SK-N-SH (cell line): Measurements from ENCODE around the gene FOXA1. TPM values are rescaled to one million over a fixed set of nuclear protein-coding genes. Genes with fewer than 3 reads are reported as not detected.

Experiments
- CTCF ChIA-PET: fragments of 300-600, 350-600 bp; formaldehyde crosslinking; extraction: SDS; loops from one replicate; lab custom pipeline; 2021; lab: Yijun Ruan, JAX
- POLR2A ChIA-PET: fragments of 350-600 bp; sonication (Branson Sonifier 250); formaldehyde crosslinking; extraction: SDS; loops from one replicate; lab custom pipeline; 2020; ENCODE audit warnings: antibody characterized with exemption, inconsistent platforms; lab: Yijun Ruan, JAX
- DNase-seq: peaks from one replicate; pipeline ENCODE4 v3.0.0; 2012
- H2AFZ ChIP-seq: fragments of 200-600 bp; sonication (generic); 2 replicates; pipeline ENCODE4 v1.8.1; 2016; ENCODE audit warnings: antibody characterized with exemption, mild to moderate bottlenecking, low read depth
- H3F3A ChIP-seq: fragments of 200-600 bp; sonication (generic); replicated peaks from 2 replicates; pipeline ENCODE3; 2016; ENCODE audit warnings: antibody characterized with exemption, mild to moderate bottlenecking; ENCODE audit not compliant: insufficient read depth
- H3K27ac ChIP-seq, 2 experiments: fragments of 200-500 bp in 1 of 2; fragments of 200-600 bp in 1 of 2; sonication (Bioruptor generic) in 1 of 2; sonication (generic), shearing (Covaris generic) in 1 of 2; 2 replicates each; pipeline versions ENCODE4 v1.5.1 to v1.6.1; 2014 to 2016; ENCODE audit warnings: low read depth in 2 of 2, inconsistent platforms in 1 of 2, low read length in 1 of 2, mild to moderate bottlenecking in 1 of 2, mixed read lengths in 1 of 2
- H3K27me3 ChIP-seq: fragments of 200-600 bp; sonication (generic), shearing (Covaris generic); 2 replicates; pipeline ENCODE4 v1.6.1; 2016; ENCODE audit warnings: mixed run types; ENCODE audit not compliant: insufficient read depth
- H3K36me3 ChIP-seq, 2 experiments: fragments of 200-500 bp in 1 of 2; fragments of 200-600 bp in 1 of 2; sonication (Bioruptor generic) in 1 of 2; sonication (generic) in 1 of 2; replicated peaks in 1 of 2; 2 replicates each; pipeline versions ENCODE3 to v1.5.1; 2014 to 2016; ENCODE audit warnings: low read length in 1 of 2, mild to moderate bottlenecking in 1 of 2; ENCODE audit not compliant: insufficient read depth in 2 of 2, control insufficient read depth in 1 of 2
- H3K4me1 ChIP-seq, 2 experiments: fragments of 200-500 bp in 1 of 2; fragments of 200-600 bp in 1 of 2; sonication (Bioruptor generic) in 1 of 2; sonication (generic), shearing (Covaris generic) in 1 of 2; 2 replicates each; pipeline versions ENCODE4 v1.5.1 to v1.6.1; 2014 to 2016; ENCODE audit warnings: low read depth in 1 of 2, low read length in 1 of 2, mixed run types in 1 of 2; ENCODE audit not compliant: insufficient read depth in 2 of 2, control insufficient read depth in 1 of 2
- H3K4me2 ChIP-seq: fragments of 200-600 bp; sonication (generic), shearing (Covaris generic); 2 replicates; pipeline ENCODE4 v1.6.1; 2017; ENCODE audit warnings: mixed run types
- H3K4me3 ChIP-seq, 2 experiments: fragments of 200-500 bp in 1 of 2; fragments of 200-600 bp in 1 of 2; sonication (Bioruptor generic) in 1 of 2; sonication (generic), shearing (Covaris generic) in 1 of 2; 2 replicates each; pipeline versions ENCODE4 v1.5.1 to v1.8.1; 2014 to 2016; ENCODE audit warnings: low read depth in 2 of 2, inconsistent platforms in 1 of 2, low read length in 1 of 2, mild to moderate bottlenecking in 1 of 2, mixed read lengths in 1 of 2, moderate library complexity in 1 of 2
- H3K79me2 ChIP-seq: fragments of 200-600 bp; sonication (generic); 2 replicates; pipeline ENCODE4 v1.8.1; 2017; ENCODE audit warnings: mild to moderate bottlenecking; ENCODE audit not compliant: insufficient read depth
- H3K9ac ChIP-seq: fragments of 200-600 bp; sonication (generic); 2 replicates; pipeline ENCODE4 v1.6.1; 2017; ENCODE audit warnings: mixed run types
- H3K9me2 ChIP-seq: fragments of 200-600 bp; sonication (generic); 2 replicates; pipeline ENCODE4 v1.6.1; 2017; ENCODE audit warnings: mixed run types
- H3K9me3 ChIP-seq: fragments of 200-600 bp; sonication (generic); 2 replicates; pipeline ENCODE4 v1.6.1; 2017; ENCODE audit warnings: mixed run types, mild to moderate bottlenecking, moderate library complexity
- H4K20me1 ChIP-seq: fragments of 200-600 bp; sonication (generic); 2 replicates; pipeline ENCODE4 v1.6.1; 2017; ENCODE audit warnings: mild to moderate bottlenecking, mixed run types; ENCODE audit not compliant: insufficient read depth
- CHD2 ChIP-seq: fragments of 150-350 bp; IDR thresholded peaks from 2 replicates; pipeline ENCODE4 v1.6.1; 2018; ENCODE audit warnings: low read length; ENCODE audit not compliant: partially characterized antibody
- EZH2phosphoT487 ChIP-seq: fragments of 200-600 bp; sonication (generic); IDR thresholded peaks from 2 replicates; pipeline ENCODE4 v1.6.1; 2017; ENCODE audit warnings: low read depth, mixed run types, mild to moderate bottlenecking, antibody characterized with exemption, moderate library complexity, borderline replicate concordance
- FOXJ3 ChIP-seq: sonication (generic); formaldehyde crosslinking; IDR thresholded peaks from 2 replicates; pipeline ENCODE4 v1.5.1; 2020; ENCODE audit warnings: mild to moderate bottlenecking, missing genetic modification reagents
- FOXM1 ChIP-seq: IDR thresholded peaks from 2 replicates; pipeline ENCODE4 v1.4.0; 2012; ENCODE audit warnings: low read depth, mild to moderate bottlenecking
- POLR2AphosphoS5 ChIP-seq: IDR thresholded peaks from 2 replicates; pipeline ENCODE4 v1.6.1; 2012; ENCODE audit warnings: low read depth, low read length
- RAD21 ChIP-seq: IDR thresholded peaks from 2 replicates; pipeline ENCODE4 v1.6.1; 2012; ENCODE audit warnings: mild to moderate bottlenecking, low read length
- REST ChIP-seq: IDR thresholded peaks from 2 replicates; pipeline ENCODE4 v1.6.1; 2012; ENCODE audit warnings: mild to moderate bottlenecking, low read depth, low read length, moderate library complexity
- RFX5 ChIP-seq: IDR thresholded peaks from 2 replicates; pipeline ENCODE4 v1.6.1; 2012; ENCODE audit warnings: mild to moderate bottlenecking, improper control_type of control experiment, low read length
- RXRA ChIP-seq: IDR thresholded peaks from 2 replicates; pipeline ENCODE4 v1.4.0; 2012; ENCODE audit warnings: low read depth, mild to moderate bottlenecking, borderline replicate concordance
- SMC3 ChIP-seq: IDR thresholded peaks from 2 replicates; pipeline ENCODE4 v1.6.1; 2012; ENCODE audit warnings: low read depth, low read length, improper control_type of control experiment
- TCF12 ChIP-seq: IDR thresholded peaks from 2 replicates; pipeline ENCODE4 v1.4.0; 2012
- TEAD4 ChIP-seq: IDR thresholded peaks from 2 replicates; pipeline ENCODE4 v1.4.0; 2012; ENCODE audit warnings: mild to moderate bottlenecking, borderline replicate concordance; ENCODE audit not compliant: insufficient read depth
- USF1 ChIP-seq: IDR thresholded peaks from 2 replicates; pipeline ENCODE4 v1.4.0; 2012; ENCODE audit warnings: low read depth, borderline replicate concordance
- YY1 ChIP-seq: IDR thresholded peaks from 2 replicates; pipeline ENCODE4 v1.4.0; 2012; ENCODE audit warnings: low read depth, mild to moderate bottlenecking
- ZBTB33 ChIP-seq: IDR thresholded peaks from 2 replicates; pipeline ENCODE4 v1.4.0; 2012; ENCODE audit warnings: low read depth, borderline replicate concordance
- WGBS: methylation state at CpG from one replicate; pipeline ENCODE4 v1.1.6; 2017; ENCODE audit warnings: low lambda C conversion rate; 5-methylcytosine and 5-hydroxymethylcytosine counted together
- polyA plus RNA-seq, 3 experiments: library from polyadenylated mRNA; depleted of rRNA; stranded (reverse); fragments of >200 nt; gene quantifications; 2 replicates each; pipeline ENCODE4 v1.2.3, GENCODE V29; 2012
- TF ChIP-seq, protein P1 (sequence below): fragments of 150-350 bp; IDR thresholded peaks from 2 replicates; pipeline ENCODE4 v1.6.1; 2016; ENCODE audit warnings: mild to moderate bottlenecking, low read depth, low read length
- TF ChIP-seq, protein P2 (sequence below): IDR thresholded peaks from 2 replicates; pipeline ENCODE4; 2012
- TF ChIP-seq, protein P3 (sequence below): IDR thresholded peaks from 2 replicates; pipeline ENCODE4 v1.4.0; 2012; ENCODE audit warnings: low read depth

Gene FOXA1
- polyA plus RNA-seq, 1 of the 3 experiments (the other 2 are of a cell fraction), result not detected

GRCh38 chr14:37583358-37584210, 11.5 kb downstream of the FOXA1 start:
- Histone ChIP-seq H4K20me1 (no peaks in the 10 kb centered on the region), H3F3A (no peaks in the 10 kb centered on the region), H3K4me1 (no peaks in the 10 kb centered on the region), H2AFZ (no peak overlapping the region), H3K9ac (no peak overlapping the region), H3K9me2 (no peaks in the 10 kb centered on the region), H3K4me3 (no peak overlapping the region), H3K27ac (no peak overlapping the region), H3K9me3 (no peaks in the 10 kb centered on the region), H3K79me2 (no peaks in the 10 kb centered on the region), H3K36me3 (no peaks in the 10 kb centered on the region), H3K27me3 (peaks cover 4% of the 10 kb centered on the region; the same call in 1 of the 2 replicates), H3K4me2 (no peak overlapping the region)
- no peak for DNase-seq
- WGBS, result 11% methylated on average over 8 of the region's 67 CpGs
- TF ChIP-seq EZH2phosphoT487 (no peak), ZBTB33 (no peak), USF1 (no peak), RXRA (no peak), TEAD4 (no peak), CHD2 (no peak), YY1 (no peak), FOXM1 (no peak), TCF12 (no peak), RAD21 (no peak), POLR2AphosphoS5 (no peak), FOXJ3 (CRISPR knock-in tag) (no peak), REST (no peak), RFX5 (no peak), SMC3 (no peak)
- TF ChIP-seq, protein P1, sequence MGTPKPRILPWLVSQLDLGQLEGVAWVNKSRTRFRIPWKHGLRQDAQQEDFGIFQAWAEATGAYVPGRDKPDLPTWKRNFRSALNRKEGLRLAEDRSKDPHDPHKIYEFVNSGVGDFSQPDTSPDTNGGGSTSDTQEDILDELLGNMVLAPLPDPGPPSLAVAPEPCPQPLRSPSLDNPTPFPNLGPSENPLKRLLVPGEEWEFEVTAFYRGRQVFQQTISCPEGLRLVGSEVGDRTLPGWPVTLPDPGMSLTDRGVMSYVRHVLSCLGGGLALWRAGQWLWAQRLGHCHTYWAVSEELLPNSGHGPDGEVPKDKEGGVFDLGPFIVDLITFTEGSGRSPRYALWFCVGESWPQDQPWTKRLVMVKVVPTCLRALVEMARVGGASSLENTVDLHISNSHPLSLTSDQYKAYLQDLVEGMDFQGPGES, result no peak
- TF ChIP-seq, protein P2, sequence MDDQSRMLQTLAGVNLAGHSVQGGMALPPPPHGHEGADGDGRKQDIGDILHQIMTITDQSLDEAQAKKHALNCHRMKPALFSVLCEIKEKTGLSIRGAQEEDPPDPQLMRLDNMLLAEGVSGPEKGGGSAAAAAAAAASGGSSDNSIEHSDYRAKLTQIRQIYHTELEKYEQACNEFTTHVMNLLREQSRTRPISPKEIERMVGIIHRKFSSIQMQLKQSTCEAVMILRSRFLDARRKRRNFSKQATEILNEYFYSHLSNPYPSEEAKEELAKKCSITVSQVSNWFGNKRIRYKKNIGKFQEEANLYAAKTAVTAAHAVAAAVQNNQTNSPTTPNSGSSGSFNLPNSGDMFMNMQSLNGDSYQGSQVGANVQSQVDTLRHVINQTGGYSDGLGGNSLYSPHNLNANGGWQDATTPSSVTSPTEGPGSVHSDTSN, result no peak
- TF ChIP-seq, protein P3, sequence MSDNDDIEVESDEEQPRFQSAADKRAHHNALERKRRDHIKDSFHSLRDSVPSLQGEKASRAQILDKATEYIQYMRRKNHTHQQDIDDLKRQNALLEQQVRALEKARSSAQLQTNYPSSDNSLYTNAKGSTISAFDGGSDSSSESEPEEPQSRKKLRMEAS, result no peak
- CTCF ChIA-PET, result no interaction called here
- POLR2A ChIA-PET, result no interaction called here
